ENCODE results near the gene EREG.

Gene EREG

DNA sequence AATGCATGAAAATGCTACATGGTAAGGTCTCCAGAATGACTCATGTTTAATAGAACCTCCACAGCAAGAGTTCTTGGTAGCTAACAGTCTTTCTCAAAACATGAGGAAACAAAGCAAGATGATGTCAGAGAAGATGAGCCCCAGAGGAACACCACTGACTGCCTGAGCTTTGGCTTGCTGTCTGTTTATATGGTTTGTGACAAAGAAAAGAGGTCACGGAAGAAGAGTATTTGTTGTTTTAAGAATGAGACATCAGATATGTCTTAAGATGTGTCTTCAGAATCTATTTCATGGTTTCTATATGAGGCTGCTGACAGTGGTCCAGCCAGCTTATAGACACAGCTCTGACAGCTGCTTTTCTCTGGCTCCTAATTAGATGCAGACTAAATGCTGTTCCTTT is 61.2 kb downstream of the EREG start:
- DNase-seq (ENCODE audit: low read depth, low spot score): peak; percentile 84

DNA sequence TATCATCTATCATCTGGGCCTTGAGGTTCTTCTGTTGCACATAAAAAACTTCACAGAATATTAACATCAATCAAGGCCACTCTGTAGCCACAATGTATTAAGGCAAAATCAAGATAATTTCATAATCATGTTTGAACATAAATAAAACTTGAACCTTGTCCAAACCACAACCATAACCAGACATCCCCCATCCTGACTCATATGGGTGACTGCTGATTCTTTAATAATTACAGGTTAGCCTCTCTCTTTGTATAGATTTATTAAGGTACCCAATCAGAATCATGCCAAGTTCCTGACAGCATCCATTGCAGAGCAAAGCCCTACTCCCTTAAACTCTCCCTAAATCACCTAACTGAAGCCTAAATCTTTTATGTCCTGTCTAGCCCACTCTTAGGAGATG is 63.3 kb downstream of the EREG start:
- DNase-seq (ENCODE audit: low read depth, low spot score): no peak

DNA sequence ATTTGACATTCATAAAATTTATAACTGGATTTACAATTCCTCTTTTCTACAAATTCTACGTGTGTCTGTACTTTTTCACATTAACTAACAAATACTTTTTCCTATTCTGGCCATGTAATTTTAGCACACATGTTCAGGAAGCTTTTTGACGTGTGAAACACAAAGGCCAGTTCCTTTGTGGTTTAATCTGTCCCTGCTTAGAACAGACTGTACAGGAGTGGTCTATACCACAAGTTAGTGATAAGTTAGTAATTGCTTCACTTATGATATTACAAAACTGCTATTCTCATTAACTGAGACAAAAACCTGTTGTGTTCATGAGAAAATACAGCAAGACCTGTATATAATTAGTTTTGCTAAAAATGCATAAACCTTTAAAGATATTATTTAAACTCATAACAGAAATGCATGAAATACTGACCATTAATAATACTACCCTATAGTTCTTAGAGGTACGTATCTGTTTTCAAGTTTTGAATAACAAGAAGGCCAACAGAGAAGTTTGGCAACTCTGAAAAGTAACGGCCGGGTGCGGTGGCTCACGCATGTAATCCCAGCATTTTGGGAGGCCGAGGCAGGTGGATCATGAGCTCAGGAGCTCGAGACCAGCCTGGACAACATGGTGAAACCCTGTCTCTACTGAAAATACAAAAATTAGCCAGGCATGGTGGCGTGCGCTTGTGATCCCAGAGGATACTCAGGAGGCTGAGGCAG is 66.3 kb downstream of the EREG start:
- no peak for DNase-seq (ENCODE audit: low read depth, low spot score)

GRCh38 chr4:74433043-74433442 is 68.1 kb downstream of the EREG start:
- no peak for DNase-seq (ENCODE audit: low read depth, low spot score)

DNA sequence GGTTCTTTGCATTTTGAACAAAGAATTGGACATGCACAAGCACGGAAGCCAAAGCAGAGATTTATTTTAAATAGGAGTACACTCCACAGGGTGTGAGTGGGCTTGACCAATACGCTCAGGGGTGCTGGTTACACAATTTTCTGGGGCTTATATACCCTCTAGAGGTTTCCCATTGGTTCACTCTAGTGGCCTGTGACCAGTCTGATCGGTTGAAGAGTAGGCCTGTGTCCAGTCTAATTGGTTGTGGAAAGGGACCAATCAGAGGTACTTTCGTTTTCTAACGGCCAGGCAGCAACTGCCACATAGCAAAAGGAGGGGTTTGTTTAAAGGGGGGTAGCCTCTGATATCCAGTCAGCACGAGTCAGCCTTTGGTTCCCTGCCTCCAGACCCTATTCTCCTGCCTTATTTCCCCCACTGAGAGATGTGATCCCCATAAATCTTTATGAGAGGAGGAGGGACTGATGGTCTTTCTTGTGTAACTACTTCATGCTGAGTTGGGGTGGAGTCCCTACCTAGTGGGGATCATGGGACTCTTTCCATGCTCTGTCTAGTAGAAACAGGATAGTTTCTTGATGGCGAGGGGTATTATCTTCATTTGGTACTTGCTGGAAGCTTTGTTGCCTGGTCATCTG is 68.7 kb downstream of the EREG start:
- no peak for DNase-seq (ENCODE audit: low read depth, low spot score)

GRCh38 chr4:74435296-74435695 is 70.4 kb downstream of the EREG start:
- no peak for DNase-seq (ENCODE audit: low read depth, low spot score)

GRCh38 chr4:74437866-74438265 is 72.9 kb downstream of the EREG start:
- DNase-seq (ENCODE audit: low read depth, low spot score): no peak

Data from brain pericyte (primary cell).